SK-N-SH treated with all-trans-retinoic acid at 6 μM for 48 hours (cell line): ENCODE data around the gene C5orf22.
"Not testable (repeated sequence)": the region's sequence is repeated elsewhere in the genome, so short reads cannot be mapped to it uniquely, and the experiment has no call there.

ENCODE experiments used
- ATAC-seq: fragments of 200-7000 bp; cut with Tn5 transposase; 3 replicates; pipeline ENCODE4 v1.9.1; 2020; ENCODE audit warnings: mild to moderate bottlenecking, moderate library complexity
- ARNTL ChIP-seq: fragments of 450-650 bp; formaldehyde crosslinking; IDR thresholded peaks from 2 replicates; pipeline ENCODE4 v1.5.0; 2020; ENCODE audit warnings: low read depth, mild to moderate bottlenecking, moderate library complexity, borderline replicate concordance
- BACH2 ChIP-seq: fragments of 250-450 bp; sonication (Bioruptor Pico); IDR thresholded peaks from 2 replicates; pipeline ENCODE4 v1.9.0; 2021; ENCODE audit warnings: mild to moderate bottlenecking, borderline replicate concordance
- CREB5 ChIP-seq: fragments of 250-450 bp; sonication (Bioruptor Pico); IDR thresholded peaks from 2 replicates; pipeline ENCODE4 v1.5.1; 2020; ENCODE audit warnings: low read depth, mild to moderate bottlenecking, moderate library complexity
- CSDC2 ChIP-seq: fragments of 250-450 bp; sonication (Bioruptor Pico); IDR thresholded peaks from 2 replicates; pipeline ENCODE4 v1.5.0; 2020; ENCODE audit warnings: mild to moderate bottlenecking, moderate library complexity
- GLIS3 ChIP-seq: fragments of 250-450 bp; sonication (Bioruptor Pico); IDR thresholded peaks from 2 replicates; pipeline ENCODE4 v1.5.0; 2020; ENCODE audit warnings: mild to moderate bottlenecking, moderate library complexity
- ISL1 ChIP-seq: fragments of 250-450 bp; sonication (Bioruptor Pico); IDR thresholded peaks from 2 replicates; pipeline ENCODE4 v2.1.2; 2022; ENCODE audit warnings: mild to moderate bottlenecking, moderate library complexity
- OSR1 ChIP-seq: fragments of 250-450 bp; sonication (Bioruptor Pico); IDR thresholded peaks from 2 replicates; pipeline ENCODE4 v1.8.0; 2022; ENCODE audit warnings: moderate library complexity, mild to moderate bottlenecking, inconsistent platforms
- POU6F1 ChIP-seq: fragments of 250-450 bp; sonication (Bioruptor Pico); IDR thresholded peaks from 2 replicates; pipeline ENCODE4 v1.8.0; 2021; ENCODE audit warnings: low read depth, mild to moderate bottlenecking, moderate library complexity, borderline replicate concordance
- PPARA ChIP-seq: fragments of 250-450 bp; sonication (Bioruptor Pico); IDR thresholded peaks from 2 replicates; pipeline ENCODE4 v1.5.0; 2020; ENCODE audit warnings: mild to moderate bottlenecking, borderline replicate concordance
- SNAI2 ChIP-seq: fragments of 250-450 bp; sonication (Bioruptor Pico); IDR thresholded peaks from 2 replicates; pipeline ENCODE4 v1.5.0; 2020; ENCODE audit warnings: mild to moderate bottlenecking, moderate library complexity
- TOX ChIP-seq: fragments of 250-450 bp; sonication (Bioruptor Pico); IDR thresholded peaks from 2 replicates; pipeline ENCODE4 v1.8.0; 2021; ENCODE audit warnings: mild to moderate bottlenecking, moderate library complexity, borderline replicate concordance
- TSHZ2 ChIP-seq: fragments of 250-450 bp; sonication (Bioruptor Pico); IDR thresholded peaks from 2 replicates; pipeline ENCODE4 v1.5.0; 2020; ENCODE audit warnings: mild to moderate bottlenecking, moderate library complexity
- ZC3H10 ChIP-seq: fragments of 250-450 bp; sonication (Bioruptor Pico); IDR thresholded peaks from 2 replicates; pipeline ENCODE4 v1.5.1; 2021; ENCODE audit warnings: mild to moderate bottlenecking, moderate library complexity
- ZFP3 ChIP-seq: fragments of 250-450 bp; sonication (Bioruptor Pico); IDR thresholded peaks from 2 replicates; pipeline ENCODE4 v1.5.0; 2020; ENCODE audit warnings: mild to moderate bottlenecking, moderate library complexity
- ZFP30 ChIP-seq: fragments of 450-650 bp; formaldehyde crosslinking; IDR thresholded peaks from 2 replicates; pipeline ENCODE4 v1.5.0; 2022; ENCODE audit warnings: mild to moderate bottlenecking, moderate library complexity
- ZNF565 ChIP-seq: fragments of 450-650 bp; formaldehyde crosslinking; conservative IDR thresholded peaks from 2 replicates; pipeline ENCODE4 v1.5.0; 2020; ENCODE audit warnings: low read depth, mild to moderate bottlenecking, moderate library complexity
- ZNF70 ChIP-seq: fragments of 450-650 bp; formaldehyde crosslinking; IDR thresholded peaks from 2 replicates; pipeline ENCODE4 v1.5.0; 2020; ENCODE audit warnings: mild to moderate bottlenecking, moderate library complexity
- ZNF8 ChIP-seq: fragments of 450-650 bp; formaldehyde crosslinking; IDR thresholded peaks from 2 replicates; pipeline ENCODE4 v1.5.0; 2020; ENCODE audit warnings: mild to moderate bottlenecking, moderate library complexity
- TF ChIP-seq, protein P1 (sequence below): fragments of 250-450 bp; sonication (Bioruptor Pico); IDR thresholded peaks from 2 replicates; pipeline ENCODE4 v1.8.0; 2020; ENCODE audit warnings: mild to moderate bottlenecking, moderate library complexity, borderline replicate concordance

Gene C5orf22

DNA sequence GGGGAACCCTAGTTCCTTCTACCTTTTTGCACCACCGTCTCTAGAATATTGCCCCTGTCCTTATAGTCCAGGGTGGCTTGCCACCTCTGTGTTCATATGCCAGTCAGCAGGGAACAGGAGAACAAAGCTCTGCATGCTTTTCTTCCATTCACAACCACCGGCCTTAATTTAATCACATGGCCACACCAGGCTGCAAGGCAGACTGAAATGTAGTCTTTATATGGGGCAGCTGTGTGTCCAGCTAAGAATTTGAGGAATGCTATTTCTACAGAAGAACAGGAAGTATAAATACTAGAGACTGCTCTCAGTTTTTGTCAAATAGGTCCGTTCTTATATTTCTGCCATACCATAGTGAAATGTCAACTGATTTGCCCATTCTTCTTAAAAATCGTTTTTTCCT is 5.8 kb downstream of the C5orf22 start:
- TF ChIP-seq ZNF8 (CRISPR knock-in tag) (no peak), ISL1 (no peak), ZNF70 (CRISPR knock-in tag) (no peak), OSR1 (no peak), ZFP30 (CRISPR knock-in tag) (no peak), POU6F1 (CRISPR knock-in tag) (no peak), ARNTL (CRISPR knock-in tag) (no peak), PPARA (CRISPR knock-in tag) (no peak), ZNF565 (CRISPR knock-in tag) (no peak), BACH2 (no peak), ZC3H10 (no peak)
- TF ChIP-seq, protein P1, sequence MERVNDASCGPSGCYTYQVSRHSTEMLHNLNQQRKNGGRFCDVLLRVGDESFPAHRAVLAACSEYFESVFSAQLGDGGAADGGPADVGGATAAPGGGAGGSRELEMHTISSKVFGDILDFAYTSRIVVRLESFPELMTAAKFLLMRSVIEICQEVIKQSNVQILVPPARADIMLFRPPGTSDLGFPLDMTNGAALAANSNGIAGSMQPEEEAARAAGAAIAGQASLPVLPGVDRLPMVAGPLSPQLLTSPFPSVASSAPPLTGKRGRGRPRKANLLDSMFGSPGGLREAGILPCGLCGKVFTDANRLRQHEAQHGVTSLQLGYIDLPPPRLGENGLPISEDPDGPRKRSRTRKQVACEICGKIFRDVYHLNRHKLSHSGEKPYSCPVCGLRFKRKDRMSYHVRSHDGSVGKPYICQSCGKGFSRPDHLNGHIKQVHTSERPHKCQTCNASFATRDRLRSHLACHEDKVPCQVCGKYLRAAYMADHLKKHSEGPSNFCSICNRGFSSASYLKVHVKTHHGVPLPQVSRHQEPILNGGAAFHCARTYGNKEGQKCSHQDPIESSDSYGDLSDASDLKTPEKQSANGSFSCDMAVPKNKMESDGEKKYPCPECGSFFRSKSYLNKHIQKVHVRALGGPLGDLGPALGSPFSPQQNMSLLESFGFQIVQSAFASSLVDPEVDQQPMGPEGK (CRISPR knock-in tag), result no peak
- ATAC-seq, result peak; percentile 77

- not testable (repeated sequence) for ATAC-seq
These were observed 17.0 kb downstream of the C5orf22 start for GRCh38 chr5:31549114-31549513.

DNA sequence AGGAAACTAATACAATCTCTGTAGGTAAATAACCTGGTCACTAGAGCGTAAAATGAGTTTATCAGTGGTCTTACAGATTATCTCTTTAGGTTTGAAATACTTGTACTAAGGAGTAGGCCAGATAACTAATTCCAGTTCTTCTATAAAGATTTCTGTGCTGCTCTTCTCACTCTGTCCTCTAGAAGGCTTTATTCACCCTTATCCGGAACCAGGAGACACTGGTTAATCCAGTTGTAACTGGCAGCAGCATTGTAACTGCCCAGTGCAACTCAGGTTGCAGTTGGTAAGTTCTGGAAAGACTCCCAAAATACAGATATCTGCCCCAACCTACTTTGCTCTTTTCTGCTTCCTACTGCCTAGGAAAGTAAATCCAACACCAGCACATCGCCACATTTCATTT is 19.8 kb downstream of the C5orf22 start:
- peak; percentile 47; the same call in 2 of the 3 replicates for ATAC-seq
- TF ChIP-seq ISL1 (no peak), OSR1 (no peak), ARNTL (CRISPR knock-in tag) (no peak), POU6F1 (CRISPR knock-in tag) (no peak), ZFP30 (CRISPR knock-in tag) (no peak), BACH2 (no peak), CSDC2 (CRISPR knock-in tag) (no peak), GLIS3 (no peak), TOX (CRISPR knock-in tag) (no peak), SNAI2 (CRISPR knock-in tag) (no peak), TSHZ2 (no peak), ZNF70 (CRISPR knock-in tag) (no peak), CREB5 (CRISPR knock-in tag) (no peak), ZFP3 (no peak), ZC3H10 (no peak)
- TF ChIP-seq, protein P1 (CRISPR knock-in tag), result no peak
